Endodermal cell (in vitro differentiated cells): ENCODE data around the gene DGLUCY. TPM values are rescaled to one million over a fixed set of nuclear protein-coding genes. Genes with fewer than 3 reads are reported as not detected.

Source experiments
- DNase-seq: peaks from one replicate; pipeline ENCODE4 v3.0.0-alpha.2; 2017
- H3K27ac ChIP-seq: 2 replicates; pipeline ENCODE4 v1.5.1; 2013; ENCODE audit warnings: mild to moderate bottlenecking, low read depth, low read length, moderate library complexity
- H3K27me3 ChIP-seq: 2 replicates; pipeline ENCODE4 v1.6.1; 2013; ENCODE audit warnings: mild to moderate bottlenecking, low read length, moderate library complexity; ENCODE audit not compliant: insufficient read depth, control insufficient read depth, poor library complexity, severe bottlenecking
- H3K36me3 ChIP-seq: 2 replicates; pipeline ENCODE4 v1.7.0; 2013; ENCODE audit warnings: mild to moderate bottlenecking, low read length, moderate library complexity; ENCODE audit not compliant: control insufficient read depth, insufficient read depth
- H3K4me1 ChIP-seq: one replicate; pipeline ENCODE4 v1.7.0; 2013; ENCODE audit warnings: low read length; ENCODE audit not compliant: control insufficient read depth, insufficient read depth
- H3K4me3 ChIP-seq: 2 replicates; pipeline ENCODE4 v1.5.1; 2013; ENCODE audit warnings: mild to moderate bottlenecking, low read length, moderate library complexity
- H3K9ac ChIP-seq: 2 replicates; pipeline ENCODE4 v1.6.1; 2013; ENCODE audit warnings: mild to moderate bottlenecking, low read length, moderate library complexity; ENCODE audit not compliant: poor library complexity, severe bottlenecking; ENCODE audit errors: extremely low read depth
- H3K9me3 ChIP-seq: 2 replicates; pipeline ENCODE4 v1.6.1; 2013; ENCODE audit warnings: mild to moderate bottlenecking, low read length, moderate library complexity; ENCODE audit not compliant: control insufficient read depth
- H3K27ac Mint-ChIP-seq: 2 replicates; pipeline ENCODE4 v1.8.0; 2020; ENCODE audit warnings: mixed read lengths
- H3K27me3 Mint-ChIP-seq: 2 replicates; pipeline ENCODE4 v1.8.0; 2021; ENCODE audit warnings: mild to moderate bottlenecking, mixed read lengths; ENCODE audit not compliant: insufficient read depth
- H3K36me3 Mint-ChIP-seq: 2 replicates; pipeline ENCODE4 v1.8.0; 2020; ENCODE audit warnings: low read depth, mixed read lengths
- H3K4me1 Mint-ChIP-seq: 2 replicates; pipeline ENCODE4 v1.8.0; 2020; ENCODE audit warnings: mixed read lengths
- H3K4me3 Mint-ChIP-seq: 2 replicates; pipeline ENCODE4 v1.8.0; 2020; ENCODE audit warnings: mild to moderate bottlenecking, moderate library complexity, mixed read lengths
- H3K9me3 Mint-ChIP-seq: 2 replicates; pipeline ENCODE4 v1.8.0; 2020; ENCODE audit warnings: mild to moderate bottlenecking, mixed read lengths
- WGBS, 2 experiments: methylation state at CpG; one replicate each; pipeline versions ENCODE4 v1.1.5 to v1.1.7; 2013; ENCODE audit warnings: missing lambda C conversion rate in 2 of 2, mixed read lengths in 1 of 2; ENCODE audit not compliant: insufficient coverage in 1 of 2, insufficient read length in 1 of 2; 5-methylcytosine and 5-hydroxymethylcytosine counted together
- long read RNA-seq, 4 experiments: library from polyadenylated mRNA in 2 of 4; library from RNA in 1 of 4; library from capped mRNA in 1 of 4; stranded (forward) in 3 of 4; unstranded in 1 of 4; transcript quantifications; one replicate each; pipeline ENCODE4 v2.0.0, GENCODE V29; 2020 to 2021; ENCODE audit warnings: inconsistent platforms in 1 of 4
- polyA plus RNA-seq, 2 experiments: library from polyadenylated mRNA; stranded (reverse); fragments of 50-300 nt; gene quantifications; one replicate each; pipeline ENCODE4 v1.2.3, GENCODE V29; 2013
- total RNA-seq, 2 donors: library from RNA; stranded (reverse); fragmentation: NEBNext Ultra II Directional in 1 of 2; extraction: Animal tissue kit (Norgen Biotek cat#: 25700) in 1 of 2; gene quantifications; 2 replicates in 1 of 2; 3 replicates in 1 of 2; pipeline ENCODE4 v1.2.1, GENCODE V29; 2021
- TF ChIP-seq, protein P1 (sequence below): fragments of 200-600 bp; sonication (generic); conservative IDR thresholded peaks from 2 replicates; pipeline ENCODE4 v1.5.0; 2021; ENCODE audit warnings: antibody characterized with exemption, mild to moderate bottlenecking

DGLUCY gene, protein sequence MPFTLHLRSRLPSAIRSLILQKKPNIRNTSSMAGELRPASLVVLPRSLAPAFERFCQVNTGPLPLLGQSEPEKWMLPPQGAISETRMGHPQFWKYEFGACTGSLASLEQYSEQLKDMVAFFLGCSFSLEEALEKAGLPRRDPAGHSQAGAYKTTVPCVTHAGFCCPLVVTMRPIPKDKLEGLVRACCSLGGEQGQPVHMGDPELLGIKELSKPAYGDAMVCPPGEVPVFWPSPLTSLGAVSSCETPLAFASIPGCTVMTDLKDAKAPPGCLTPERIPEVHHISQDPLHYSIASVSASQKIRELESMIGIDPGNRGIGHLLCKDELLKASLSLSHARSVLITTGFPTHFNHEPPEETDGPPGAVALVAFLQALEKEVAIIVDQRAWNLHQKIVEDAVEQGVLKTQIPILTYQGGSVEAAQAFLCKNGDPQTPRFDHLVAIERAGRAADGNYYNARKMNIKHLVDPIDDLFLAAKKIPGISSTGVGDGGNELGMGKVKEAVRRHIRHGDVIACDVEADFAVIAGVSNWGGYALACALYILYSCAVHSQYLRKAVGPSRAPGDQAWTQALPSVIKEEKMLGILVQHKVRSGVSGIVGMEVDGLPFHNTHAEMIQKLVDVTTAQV
- total RNA-seq: 10 to 100 TPM; 26.7 to 33.9 TPM
- polyA plus RNA-seq (2013, experiment 1 of 2): 19.3 TPM
- polyA plus RNA-seq (2013, experiment 2 of 2): 18.8 TPM
- long read RNA-seq, experiment 1, partial matches to known transcripts: 3 of 12 reads
- long read RNA-seq, experiment 1, other reads (novel, unspliced or antisense): 7 of 12 reads
- long read RNA-seq, experiment 2, partial matches to known transcripts: 5 of 31 reads
- long read RNA-seq, experiment 2, other reads (novel, unspliced or antisense): 22 of 31 reads
- long read RNA-seq, experiment 3, transcript DGLUCY-229 (16 exons, 2,764 nt): minor isoform, 7 of 98 reads
- long read RNA-seq, experiment 3, transcript DGLUCY-204 (14 exons, 2,538 nt): major isoform, 16 of 98 reads
- long read RNA-seq, experiment 3, partial matches to known transcripts: 12 of 98 reads
- long read RNA-seq, experiment 3, other reads (novel, unspliced or antisense): 59 of 98 reads
- long read RNA-seq, experiment 4, partial matches to known transcripts: 0 of 3 reads
- long read RNA-seq, experiment 4, other reads (novel, unspliced or antisense): 3 of 3 reads

DNA sequence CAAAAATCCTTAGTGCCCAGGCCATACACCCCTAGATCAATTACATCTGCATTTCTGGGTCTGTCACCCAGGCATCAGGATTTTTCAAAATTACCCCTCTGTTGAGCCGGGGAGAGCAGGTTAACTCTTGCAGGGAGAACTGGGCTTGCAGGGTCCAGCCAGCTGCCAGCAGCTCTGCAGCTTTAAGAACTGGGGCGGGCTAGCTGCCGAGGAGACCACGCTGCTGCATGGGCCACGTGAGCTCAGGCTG lies at the start of gene DGLUCY:
DGLUCY (plus strand) TSS at position 245 of the 250 bp plus-strand sequence. CDS start 46,222 bp downstream, outside the sequence.
- peaks cover 14% of the 10 kb centered on the region for H3K4me1 ChIP-seq
- no peaks in the 10 kb centered on the region for H3K36me3 ChIP-seq
- TF ChIP-seq, protein P1, sequence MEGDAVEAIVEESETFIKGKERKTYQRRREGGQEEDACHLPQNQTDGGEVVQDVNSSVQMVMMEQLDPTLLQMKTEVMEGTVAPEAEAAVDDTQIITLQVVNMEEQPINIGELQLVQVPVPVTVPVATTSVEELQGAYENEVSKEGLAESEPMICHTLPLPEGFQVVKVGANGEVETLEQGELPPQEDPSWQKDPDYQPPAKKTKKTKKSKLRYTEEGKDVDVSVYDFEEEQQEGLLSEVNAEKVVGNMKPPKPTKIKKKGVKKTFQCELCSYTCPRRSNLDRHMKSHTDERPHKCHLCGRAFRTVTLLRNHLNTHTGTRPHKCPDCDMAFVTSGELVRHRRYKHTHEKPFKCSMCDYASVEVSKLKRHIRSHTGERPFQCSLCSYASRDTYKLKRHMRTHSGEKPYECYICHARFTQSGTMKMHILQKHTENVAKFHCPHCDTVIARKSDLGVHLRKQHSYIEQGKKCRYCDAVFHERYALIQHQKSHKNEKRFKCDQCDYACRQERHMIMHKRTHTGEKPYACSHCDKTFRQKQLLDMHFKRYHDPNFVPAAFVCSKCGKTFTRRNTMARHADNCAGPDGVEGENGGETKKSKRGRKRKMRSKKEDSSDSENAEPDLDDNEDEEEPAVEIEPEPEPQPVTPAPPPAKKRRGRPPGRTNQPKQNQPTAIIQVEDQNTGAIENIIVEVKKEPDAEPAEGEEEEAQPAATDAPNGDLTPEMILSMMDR: no peak
- peak within 1 kb of the TSS; percentile 88 for H3K27ac ChIP-seq
- H3K9me3 Mint-ChIP-seq: peaks cover 5% of the 10 kb centered on the region
- peaks cover 12% of the 10 kb centered on the region for H3K36me3 Mint-ChIP-seq
- DNase-seq: no peak
- peaks cover 30% of the 10 kb centered on the region for H3K4me1 Mint-ChIP-seq
- H3K9me3 ChIP-seq: peaks cover 7% of the 10 kb centered on the region
- H3K4me3 Mint-ChIP-seq: peak within 1 kb of the TSS; percentile 55
- peak within 1 kb of the TSS; percentile 45 for H3K9ac ChIP-seq
- 10 to 27% methylated on average over 4 to 5 of the region's 5 CpGs for WGBS, 2 experiments
- H3K4me3 ChIP-seq: peak within 1 kb of the TSS; percentile 16
- no peaks in the 10 kb centered on the region for H3K27me3 Mint-ChIP-seq
- H3K27me3 ChIP-seq: no peaks in the 10 kb centered on the region
- H3K27ac Mint-ChIP-seq: peak within 1 kb of the TSS; percentile 96

DNA sequence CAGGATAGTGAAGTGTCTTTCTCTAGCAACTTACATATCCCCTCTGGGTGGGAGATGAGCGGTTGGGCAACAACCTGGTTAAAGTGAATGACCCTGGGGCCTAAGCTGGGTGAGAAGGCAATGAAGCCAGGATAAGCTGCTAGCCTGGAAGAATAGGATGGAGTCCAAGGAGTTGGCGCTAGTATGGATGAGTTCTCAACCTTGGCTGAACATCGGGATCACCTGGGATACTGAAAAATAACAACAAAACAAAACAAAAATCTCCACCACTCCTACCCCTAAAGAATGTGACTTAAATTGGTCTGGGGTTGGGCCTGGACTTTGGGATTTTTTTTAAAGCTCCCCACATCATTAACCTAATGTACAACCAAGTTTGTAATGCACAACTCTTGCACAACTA lies 48.6 kb upstream of the DGLUCY start:
- Mint-ChIP-seq H3K27ac (no peak overlapping the region), H3K9me3 (no peaks in the 10 kb centered on the region), H3K4me3 (no peak overlapping the region), H3K27me3 (no peaks in the 10 kb centered on the region), H3K4me1 (no peaks in the 10 kb centered on the region), H3K36me3 (no peaks in the 10 kb centered on the region)
- Histone ChIP-seq H3K9ac (no peak overlapping the region), H3K4me3 (no peak overlapping the region), H3K27me3 (no peaks in the 10 kb centered on the region), H3K9me3 (no peaks in the 10 kb centered on the region), H3K36me3 (no peaks in the 10 kb centered on the region), H3K4me1 (no peaks in the 10 kb centered on the region), H3K27ac (no peak overlapping the region)
- TF ChIP-seq, protein P1: no peak
- DNase-seq: no peak
- 90% methylated on average over 3 of the region's 3 CpGs; no CpG with 5 or more reads in 1 of the 2 experiments for WGBS, 2 experiments

DNA sequence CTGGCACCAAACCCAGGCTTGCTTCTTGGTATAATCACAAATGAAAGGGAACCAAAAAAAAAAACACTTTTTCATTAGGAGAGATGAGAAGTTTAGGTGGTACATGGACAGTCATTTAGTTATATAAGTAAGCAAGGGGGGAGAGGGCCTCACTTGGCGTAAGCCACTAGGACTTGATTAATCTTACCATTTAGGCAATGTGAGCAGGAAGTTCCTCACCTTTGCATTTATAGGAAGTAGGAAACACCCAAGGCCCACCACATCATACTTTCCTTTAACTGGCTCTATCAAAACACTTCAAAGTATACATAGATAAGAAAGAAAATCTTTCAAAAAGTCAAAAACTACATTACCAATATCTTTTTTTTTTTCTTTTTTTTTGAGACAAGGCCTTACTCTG lies 46.7 kb upstream of the DGLUCY start:
- no peak for DNase-seq
- no peaks in the 10 kb centered on the region for H3K4me1 ChIP-seq
- TF ChIP-seq, protein P1: no peak
- H3K9me3 ChIP-seq: no peaks in the 10 kb centered on the region
- Mint-ChIP-seq H3K36me3 (no peaks in the 10 kb centered on the region), H3K4me1 (no peaks in the 10 kb centered on the region), H3K27ac (no peak overlapping the region), H3K4me3 (no peak overlapping the region), H3K27me3 (no peaks in the 10 kb centered on the region), H3K9me3 (no peaks in the 10 kb centered on the region)
- H3K36me3 ChIP-seq: no peaks in the 10 kb centered on the region
- no peak overlapping the region for H3K27ac ChIP-seq
- H3K27me3 ChIP-seq: no peaks in the 10 kb centered on the region
- 93% methylated on average over 1 of the region's 1 CpG; no CpG with 5 or more reads in 1 of the 2 experiments for whole genome bisulfite sequencing, 2 experiments
- no peak overlapping the region for H3K4me3 ChIP-seq
- H3K9ac ChIP-seq: no peak overlapping the region
